Neural crest cell (in vitro differentiated cells): Measurements from ENCODE around the gene CGNL1. TPM values are rescaled to one million over a fixed set of nuclear protein-coding genes. Genes with fewer than 3 reads are reported as not detected.

Source experiments
- DNase-seq: peaks from one replicate; pipeline ENCODE4 v3.0.0; 2021; ENCODE audit warnings: low read depth, mixed read lengths, low spot score
- H3K27ac Mint-ChIP-seq: one replicate; pipeline ENCODE4 v1.8.0; 2021; ENCODE audit warnings: mild to moderate bottlenecking, mixed read lengths; ENCODE audit not compliant: unreplicated experiment
- H3K27me3 Mint-ChIP-seq: 2 replicates; pipeline ENCODE4 v1.8.0; 2021; ENCODE audit warnings: low read depth, mild to moderate bottlenecking, mixed read lengths
- H3K36me3 Mint-ChIP-seq: 2 replicates; pipeline ENCODE4 v1.8.0; 2021; ENCODE audit warnings: low read depth, mild to moderate bottlenecking, mixed read lengths
- H3K4me1 Mint-ChIP-seq: 2 replicates; pipeline ENCODE4 v1.8.0; 2021; ENCODE audit warnings: mixed read lengths
- H3K4me3 Mint-ChIP-seq: one replicate; pipeline ENCODE4 v1.8.0; 2021; ENCODE audit warnings: mild to moderate bottlenecking, mixed read lengths
- H3K9me3 Mint-ChIP-seq: 2 replicates; pipeline ENCODE4 v1.8.0; 2021; ENCODE audit warnings: mixed read lengths
- total RNA-seq: library from RNA; stranded (reverse); gene quantifications from 2 replicates; pipeline ENCODE4 v1.2.1, GENCODE V29; 2021
- TF ChIP-seq, protein P1 (sequence below): fragments of 200-600 bp; sonication (generic); conservative IDR thresholded peaks from 2 replicates; pipeline ENCODE4 v1.5.0; 2021; ENCODE audit warnings: antibody characterized with exemption, mild to moderate bottlenecking

CGNL1 gene
- total RNA-seq, 1 donor from 2014 or later = 1.2 TPM

DNA sequence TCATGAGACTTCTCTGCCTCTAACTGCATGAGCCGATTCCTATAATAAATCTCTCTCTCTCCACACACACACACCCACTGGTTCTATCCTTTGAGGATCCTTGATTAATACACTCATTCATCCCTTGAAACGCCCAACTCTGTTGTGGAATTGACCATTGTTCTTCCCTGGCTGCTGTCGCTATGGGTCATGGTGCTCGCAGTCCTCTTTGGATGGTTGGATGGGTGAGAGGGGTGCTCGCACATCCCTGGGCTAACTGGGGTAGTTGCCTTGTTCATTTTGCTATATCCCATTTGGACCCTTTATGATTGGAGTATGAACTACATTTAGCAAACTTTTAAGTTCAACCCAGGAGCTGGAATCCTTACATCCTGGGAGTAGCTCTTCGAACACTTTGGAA, 181.5 kb downstream of the CGNL1 start:
- Mint-ChIP-seq H3K4me1 (peaks cover 7% of the 10 kb centered on the region), H3K27me3 (no peaks in the 10 kb centered on the region), H3K27ac (no peak overlapping the region), H3K36me3 (no peaks in the 10 kb centered on the region), H3K9me3 (no peaks in the 10 kb centered on the region), H3K4me3 (no peak overlapping the region)
- TF ChIP-seq, protein P1, sequence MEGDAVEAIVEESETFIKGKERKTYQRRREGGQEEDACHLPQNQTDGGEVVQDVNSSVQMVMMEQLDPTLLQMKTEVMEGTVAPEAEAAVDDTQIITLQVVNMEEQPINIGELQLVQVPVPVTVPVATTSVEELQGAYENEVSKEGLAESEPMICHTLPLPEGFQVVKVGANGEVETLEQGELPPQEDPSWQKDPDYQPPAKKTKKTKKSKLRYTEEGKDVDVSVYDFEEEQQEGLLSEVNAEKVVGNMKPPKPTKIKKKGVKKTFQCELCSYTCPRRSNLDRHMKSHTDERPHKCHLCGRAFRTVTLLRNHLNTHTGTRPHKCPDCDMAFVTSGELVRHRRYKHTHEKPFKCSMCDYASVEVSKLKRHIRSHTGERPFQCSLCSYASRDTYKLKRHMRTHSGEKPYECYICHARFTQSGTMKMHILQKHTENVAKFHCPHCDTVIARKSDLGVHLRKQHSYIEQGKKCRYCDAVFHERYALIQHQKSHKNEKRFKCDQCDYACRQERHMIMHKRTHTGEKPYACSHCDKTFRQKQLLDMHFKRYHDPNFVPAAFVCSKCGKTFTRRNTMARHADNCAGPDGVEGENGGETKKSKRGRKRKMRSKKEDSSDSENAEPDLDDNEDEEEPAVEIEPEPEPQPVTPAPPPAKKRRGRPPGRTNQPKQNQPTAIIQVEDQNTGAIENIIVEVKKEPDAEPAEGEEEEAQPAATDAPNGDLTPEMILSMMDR = no peak
- no peak for DNase-seq

DNA sequence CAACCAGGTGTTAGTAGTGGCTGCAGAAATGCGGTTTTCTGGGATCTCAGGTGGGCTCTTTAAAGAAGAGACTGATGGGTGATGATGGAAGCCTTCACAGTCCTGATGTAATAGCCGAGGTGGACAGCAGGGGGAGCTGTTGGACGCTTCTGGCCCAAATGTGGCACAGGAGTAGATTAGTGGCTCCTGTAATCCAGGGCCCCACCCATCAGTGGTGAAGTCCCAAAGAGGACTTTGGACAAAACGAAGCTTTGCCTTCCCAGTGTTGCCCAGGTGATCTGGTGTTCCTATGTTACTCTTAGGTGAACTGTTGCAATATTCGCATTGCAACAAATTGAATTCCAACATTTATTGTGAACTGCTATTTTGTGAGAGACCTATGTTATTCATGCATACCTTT, 183.6 kb downstream of the CGNL1 start:
- TF ChIP-seq, protein P1 = peak; percentile 87
- H3K27ac Mint-ChIP-seq = no peak overlapping the region
- H3K4me1 Mint-ChIP-seq = peaks cover 3% of the 10 kb centered on the region
- no peak overlapping the region for H3K4me3 Mint-ChIP-seq
- H3K36me3 Mint-ChIP-seq = no peaks in the 10 kb centered on the region
- no peaks in the 10 kb centered on the region for H3K9me3 Mint-ChIP-seq
- H3K27me3 Mint-ChIP-seq = no peaks in the 10 kb centered on the region
- DNase-seq = peak; percentile 73

DNA sequence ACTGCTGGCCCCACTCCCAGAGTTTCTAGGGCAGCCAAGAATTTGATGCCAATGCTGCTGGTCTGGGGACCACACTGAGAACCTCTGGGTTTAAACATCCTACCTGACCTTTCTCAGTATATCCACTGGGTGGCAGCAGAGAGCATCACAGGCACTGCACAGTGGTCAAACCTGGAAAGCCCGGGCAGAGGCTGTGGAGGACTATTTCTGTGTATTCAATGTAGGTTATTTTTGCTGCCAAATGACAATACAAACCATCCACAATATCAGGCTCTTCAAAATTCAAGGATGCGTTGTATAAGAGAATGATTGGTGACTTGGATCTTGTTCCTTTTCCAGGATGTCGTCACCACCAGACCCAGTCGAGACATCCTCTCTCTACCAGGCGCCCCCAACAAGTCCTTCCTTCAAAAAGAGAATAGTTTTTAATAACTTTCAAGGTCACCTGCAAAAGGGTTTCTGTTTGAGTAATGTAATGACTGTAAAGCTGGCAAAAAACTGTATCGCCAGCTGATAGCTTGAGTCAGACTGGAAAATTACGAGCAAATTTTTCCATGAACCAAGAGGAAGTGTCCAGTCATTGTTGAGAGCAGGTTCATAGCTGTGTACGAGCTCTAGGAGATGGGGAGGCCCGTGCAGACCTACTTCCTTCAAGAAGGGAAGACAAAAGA, 184.9 kb downstream of the CGNL1 start:
- Mint-ChIP-seq H3K4me3 (no peak overlapping the region), H3K36me3 (no peaks in the 10 kb centered on the region), H3K27ac (no peak overlapping the region), H3K9me3 (no peaks in the 10 kb centered on the region), H3K27me3 (no peaks in the 10 kb centered on the region), H3K4me1 (no peaks in the 10 kb centered on the region)
- TF ChIP-seq, protein P1 = peak; percentile 89
- DNase-seq = peak; percentile 73

DNA sequence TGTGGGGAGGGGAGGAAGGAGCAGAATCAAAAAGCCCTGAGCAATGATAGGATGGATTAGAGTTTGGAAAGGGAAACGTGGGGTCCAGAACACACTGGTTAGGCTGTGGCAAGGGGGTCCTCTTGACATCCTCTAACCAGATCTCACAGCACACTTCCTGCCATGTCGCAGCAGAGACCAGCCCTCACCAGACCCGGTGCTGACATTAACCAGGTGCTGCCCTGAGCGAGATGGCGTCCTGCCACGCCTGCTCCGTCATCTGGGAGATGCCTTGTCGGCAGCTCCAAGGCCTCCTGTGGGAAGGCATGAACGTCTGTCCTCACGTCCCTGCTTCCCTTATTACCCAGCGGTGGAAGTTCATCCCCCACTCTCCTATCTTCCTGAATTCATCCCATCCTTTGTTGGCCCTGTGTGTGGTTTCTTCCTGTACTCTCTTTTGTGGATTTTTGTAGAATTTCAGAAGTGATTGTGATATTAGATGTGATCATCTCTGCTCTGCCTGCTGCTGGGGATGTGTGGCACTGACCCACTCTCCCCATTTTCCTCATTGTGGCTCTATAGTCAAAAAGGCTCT, 186.0 kb downstream of the CGNL1 start:
- Mint-ChIP-seq H3K4me3 (no peak overlapping the region), H3K36me3 (no peaks in the 10 kb centered on the region), H3K4me1 (no peaks in the 10 kb centered on the region), H3K9me3 (no peaks in the 10 kb centered on the region), H3K27me3 (no peaks in the 10 kb centered on the region), H3K27ac (no peak overlapping the region)
- TF ChIP-seq, protein P1 = no peak
- no peak for DNase-seq

DNA sequence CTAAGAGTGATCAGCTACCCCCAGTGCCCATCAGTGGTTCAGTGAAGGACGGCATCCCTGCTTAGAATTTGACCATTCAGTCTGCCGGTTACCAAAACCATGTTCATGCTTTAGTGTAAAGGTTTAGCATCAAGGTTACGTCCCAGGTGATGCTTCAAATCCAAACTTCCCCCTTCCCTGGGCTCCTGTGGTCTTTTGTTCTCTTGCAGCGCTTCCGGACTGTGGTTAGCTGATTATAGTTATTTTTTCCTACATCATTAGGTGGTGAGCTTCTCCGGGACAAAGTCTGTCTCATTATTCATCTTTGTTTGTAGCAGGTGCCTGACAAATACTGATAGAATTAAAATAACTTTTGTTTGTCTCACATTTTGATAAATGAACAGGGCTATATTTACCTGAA, 187.1 kb downstream of the CGNL1 start:
- H3K27me3 Mint-ChIP-seq = no peaks in the 10 kb centered on the region
- no peak overlapping the region for H3K27ac Mint-ChIP-seq
- no peak overlapping the region for H3K4me3 Mint-ChIP-seq
- TF ChIP-seq, protein P1 = no peak
- no peaks in the 10 kb centered on the region for H3K9me3 Mint-ChIP-seq
- H3K36me3 Mint-ChIP-seq = no peaks in the 10 kb centered on the region
- H3K4me1 Mint-ChIP-seq = no peaks in the 10 kb centered on the region
- DNase-seq = no peak
